ENCODE data around the gene CROCC2. TPM values are rescaled to one million over a fixed set of nuclear protein-coding genes. Genes with fewer than 3 reads are reported as not detected.

CROCC2 gene
- total RNA-seq, 4 donors from 2014 or later = 0.27 to 0.83 TPM; not detected in 2

DNA sequence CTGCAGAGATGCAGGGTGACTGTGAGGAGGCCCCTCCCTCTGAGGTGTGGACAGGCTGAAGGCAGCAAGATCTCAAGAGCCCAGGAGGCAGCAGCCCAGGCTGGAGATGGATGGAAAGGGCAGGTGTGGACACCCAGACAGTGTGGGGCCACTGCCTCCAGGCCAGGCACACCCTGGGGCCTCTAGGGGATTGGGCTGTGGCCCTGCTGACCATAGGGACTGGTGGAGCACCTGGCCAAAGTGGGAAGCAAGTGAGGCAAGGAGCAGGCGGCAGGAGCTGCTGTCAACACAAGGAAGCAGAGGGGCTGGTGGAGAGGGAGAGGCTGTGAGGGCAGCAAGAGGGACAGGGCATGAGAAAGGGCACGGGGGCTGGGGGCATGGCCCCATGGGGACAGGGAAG lies 103.1 kb downstream of the CROCC2 start:
- peak overlapping the region in 3 of 4 donors; percentile 50 to 55 (median 52) for H3K27ac ChIP-seq
- TF ChIP-seq, protein P1, sequence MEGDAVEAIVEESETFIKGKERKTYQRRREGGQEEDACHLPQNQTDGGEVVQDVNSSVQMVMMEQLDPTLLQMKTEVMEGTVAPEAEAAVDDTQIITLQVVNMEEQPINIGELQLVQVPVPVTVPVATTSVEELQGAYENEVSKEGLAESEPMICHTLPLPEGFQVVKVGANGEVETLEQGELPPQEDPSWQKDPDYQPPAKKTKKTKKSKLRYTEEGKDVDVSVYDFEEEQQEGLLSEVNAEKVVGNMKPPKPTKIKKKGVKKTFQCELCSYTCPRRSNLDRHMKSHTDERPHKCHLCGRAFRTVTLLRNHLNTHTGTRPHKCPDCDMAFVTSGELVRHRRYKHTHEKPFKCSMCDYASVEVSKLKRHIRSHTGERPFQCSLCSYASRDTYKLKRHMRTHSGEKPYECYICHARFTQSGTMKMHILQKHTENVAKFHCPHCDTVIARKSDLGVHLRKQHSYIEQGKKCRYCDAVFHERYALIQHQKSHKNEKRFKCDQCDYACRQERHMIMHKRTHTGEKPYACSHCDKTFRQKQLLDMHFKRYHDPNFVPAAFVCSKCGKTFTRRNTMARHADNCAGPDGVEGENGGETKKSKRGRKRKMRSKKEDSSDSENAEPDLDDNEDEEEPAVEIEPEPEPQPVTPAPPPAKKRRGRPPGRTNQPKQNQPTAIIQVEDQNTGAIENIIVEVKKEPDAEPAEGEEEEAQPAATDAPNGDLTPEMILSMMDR (IDR thresholded peaks at IDR 0.05) = no peak
- TF ChIP-seq POLR2A (IDR thresholded peaks at IDR 0.05) = no peak

DNA sequence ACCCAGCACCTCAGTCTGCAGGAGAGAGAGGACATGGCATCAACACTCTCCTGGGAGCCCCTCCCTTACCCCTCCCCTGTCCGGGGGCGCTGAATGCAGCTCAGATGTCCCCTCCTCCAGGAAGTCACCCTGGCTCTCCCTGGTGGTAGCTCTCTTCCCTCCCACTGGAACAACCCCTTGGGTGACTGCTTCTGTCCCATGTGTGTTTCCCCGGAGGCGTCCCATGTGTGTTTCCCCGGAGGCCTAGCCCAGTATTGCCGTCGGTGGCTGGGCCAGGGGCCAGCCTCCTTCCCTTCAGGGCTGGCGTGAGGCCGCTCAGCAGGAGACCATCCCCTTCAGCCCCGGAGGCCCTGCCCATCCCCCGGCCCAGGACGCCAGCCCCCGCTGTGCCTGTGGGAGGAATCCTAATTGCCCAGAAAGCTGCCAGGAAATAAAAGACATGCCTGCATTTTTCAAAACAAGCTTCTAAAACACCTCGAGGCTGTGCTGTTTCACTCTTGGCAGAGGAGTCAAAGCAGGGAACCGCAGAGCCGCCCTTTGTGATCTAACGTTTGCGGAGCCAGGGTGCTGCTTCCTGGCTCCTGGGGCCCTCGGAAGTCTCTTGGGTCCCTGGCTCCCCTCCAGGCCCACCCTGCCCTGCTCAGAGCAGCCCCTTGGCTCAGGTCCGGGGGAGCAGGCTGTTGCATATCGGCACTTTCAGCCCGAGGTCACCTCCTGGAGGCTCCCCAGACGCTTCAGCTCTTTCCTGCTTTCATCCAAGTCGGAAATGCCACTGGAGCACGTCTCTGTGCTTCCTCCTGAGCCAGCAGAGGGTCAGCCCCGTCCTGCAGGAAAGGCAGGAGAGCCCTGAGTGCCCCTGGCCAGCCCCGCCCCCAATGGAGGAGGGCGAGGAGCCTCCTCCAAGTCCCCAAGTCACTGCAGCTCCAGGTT lies 103.7 kb downstream of the CROCC2 start:
- peak in 2 of 3 donors; percentile 17 to 54 for DNase-seq
- H3K36me3 ChIP-seq = no peaks in the 10 kb centered on the region
- peak overlapping the region; percentile 32 to 55 (median 51) for H3K27ac ChIP-seq
- H3K9me3 ChIP-seq = no peaks in the 10 kb centered on the region
- TF ChIP-seq POLR2A (IDR thresholded peaks at IDR 0.05) = no peak
- TF ChIP-seq, protein P1 (IDR thresholded peaks at IDR 0.05) = no peak
- H3K27me3 ChIP-seq = no peaks in the 10 kb centered on the region
- peak overlapping the region in 3 of 4 donors; percentile 18 to 40 (median 30) for H3K4me3 ChIP-seq
- peaks cover 0 to 21% (median 0%) of the 10 kb centered on the region in 4 donors for H3K4me1 ChIP-seq

More for the DNA sequence above, 103.1 kb downstream of the CROCC2 start:
- Histone ChIP-seq H3K36me3 (no peaks in the 10 kb centered on the region), H3K4me1 (peaks cover 0 to 21% (median 0%) of the 10 kb centered on the region in 4 donors), H3K9me3 (peaks cover 0 to under 1% (median 0%) of the 10 kb centered on the region in 4 donors), H3K4me3 (no peak overlapping the region), H3K27me3 (no peaks in the 10 kb centered on the region)
- DNase-seq = peak in 1 of 3 donors; percentile 47

DNA sequence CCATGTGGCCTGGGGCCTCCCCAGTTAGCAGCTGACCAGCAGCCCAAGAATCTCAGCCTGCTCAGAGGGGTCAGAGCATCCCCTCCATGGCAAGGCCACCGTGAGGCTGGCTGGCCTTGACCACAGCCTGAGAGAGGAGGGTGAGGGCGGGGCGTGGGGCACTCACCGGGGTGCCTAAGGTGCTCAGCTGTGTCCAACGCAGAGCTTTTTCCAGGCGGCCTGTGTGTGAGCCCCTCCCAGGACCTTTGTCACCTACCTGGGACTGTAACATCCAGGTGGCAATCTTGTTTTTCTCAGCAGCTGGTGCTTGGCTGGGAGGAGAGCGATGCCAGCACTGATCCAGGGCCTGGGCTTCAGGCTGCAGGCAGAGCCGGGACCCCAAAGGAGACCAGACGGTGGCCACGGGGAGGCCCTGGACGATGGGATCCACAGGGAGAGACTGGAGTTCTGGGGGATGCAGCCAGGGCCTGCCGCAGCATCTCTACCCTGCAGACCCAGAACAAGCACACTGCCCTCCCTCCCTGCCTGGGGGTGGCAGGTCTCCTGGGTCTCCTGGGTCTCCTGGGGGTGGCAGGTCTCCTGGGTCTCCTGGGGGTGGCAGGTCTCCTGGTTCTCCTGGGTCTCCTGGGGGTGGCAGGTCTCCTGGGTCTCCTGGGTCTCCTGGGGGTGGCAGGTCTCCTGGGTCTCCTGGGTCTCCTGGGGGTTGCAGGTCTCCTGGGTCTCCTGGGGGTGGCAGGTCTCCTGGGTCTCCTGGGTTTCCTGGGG lies 104.6 kb downstream of the CROCC2 start:
- Histone ChIP-seq H3K27ac (peak overlapping the region in 3 of 4 donors; percentile 50 to 55 (median 52)), H3K9me3 (no peaks in the 10 kb centered on the region), H3K4me1 (peaks cover 0 to 21% (median 0%) of the 10 kb centered on the region in 4 donors), H3K36me3 (no peaks in the 10 kb centered on the region), H3K4me3 (peak overlapping the region in 2 of 4 donors; percentile 18 to 40), H3K27me3 (no peaks in the 10 kb centered on the region)
- peak in 1 of 3 donors; percentile 44 for DNase-seq
- TF ChIP-seq POLR2A (IDR thresholded peaks at IDR 0.05) = no peak
- TF ChIP-seq, protein P1 (IDR thresholded peaks at IDR 0.05) = no peak

DNA sequence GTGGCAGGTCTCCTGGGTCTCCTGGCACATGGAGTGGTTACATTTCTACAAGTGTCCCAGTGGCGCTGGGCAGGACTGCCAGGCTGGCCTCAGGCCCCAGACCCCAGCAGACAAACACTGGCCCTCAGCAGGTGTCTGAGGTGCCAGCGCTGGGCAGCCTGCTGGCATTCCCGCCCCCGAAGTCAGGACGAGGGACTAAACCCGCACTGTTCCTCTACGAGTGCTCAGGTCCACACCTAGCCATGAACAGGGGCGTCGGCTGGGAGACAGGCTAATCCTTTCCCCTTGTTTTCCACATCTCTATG lies 105.1 kb downstream of the CROCC2 start:
- Histone ChIP-seq H3K4me1 (peaks cover 0 to 21% (median 0%) of the 10 kb centered on the region in 4 donors), H3K9me3 (no peaks in the 10 kb centered on the region), H3K4me3 (no peak overlapping the region), H3K27me3 (no peaks in the 10 kb centered on the region), H3K27ac (no peak overlapping the region), H3K36me3 (no peaks in the 10 kb centered on the region)
- TF ChIP-seq POLR2A (IDR thresholded peaks at IDR 0.05) = no peak
- TF ChIP-seq, protein P1 (IDR thresholded peaks at IDR 0.05) = no peak
- DNase-seq = peak in 1 of 3 donors; percentile 9

DNA sequence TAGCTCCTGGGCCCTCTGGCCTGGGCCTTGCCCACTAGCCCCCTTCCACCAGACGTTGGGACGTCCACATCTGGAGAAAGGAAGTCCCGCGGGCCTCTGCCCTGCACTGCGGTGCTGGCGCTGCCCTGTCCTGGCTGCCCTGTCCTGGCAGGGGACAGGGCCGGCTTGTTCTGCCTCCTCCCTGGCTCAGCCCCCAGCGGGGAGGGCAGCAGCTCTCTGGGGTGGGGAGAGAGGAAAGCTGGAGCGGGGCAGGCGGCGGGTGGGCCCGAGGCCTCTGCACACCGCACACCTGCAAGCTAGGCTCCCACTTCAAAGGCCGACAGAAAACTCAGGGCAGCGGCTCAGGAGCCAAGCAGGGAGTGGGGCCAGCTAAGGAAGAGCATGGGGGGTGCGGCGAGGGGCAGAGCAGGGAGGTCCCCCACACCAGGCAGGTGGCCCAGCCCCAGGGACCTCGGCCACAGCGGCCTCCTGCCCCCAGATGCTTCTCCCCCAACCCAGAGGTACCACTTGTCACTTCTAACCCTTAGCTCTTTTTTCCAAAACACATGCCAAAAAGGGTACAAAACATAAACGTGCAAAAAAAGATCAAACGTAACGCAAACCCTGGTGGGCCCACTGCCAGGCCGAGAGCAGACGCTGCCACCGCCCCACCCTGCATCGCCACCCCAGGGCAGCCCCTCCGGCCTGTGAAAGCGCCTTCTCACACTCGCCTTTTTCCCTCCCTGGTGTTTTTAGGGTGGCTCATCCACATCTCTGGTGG lies 105.8 kb downstream of the CROCC2 start:
- Histone ChIP-seq H3K9me3 (no peaks in the 10 kb centered on the region), H3K4me1 (peaks cover 0 to 21% (median 0%) of the 10 kb centered on the region in 4 donors), H3K27me3 (no peaks in the 10 kb centered on the region), H3K27ac (no peak overlapping the region), H3K4me3 (no peak overlapping the region), H3K36me3 (no peaks in the 10 kb centered on the region)
- peak in 1 of 3 donors; percentile 14 for DNase-seq
- no peak for TF ChIP-seq POLR2A (IDR thresholded peaks at IDR 0.05)
- TF ChIP-seq, protein P1 (IDR thresholded peaks at IDR 0.05) = no peak

All from Peyer's patch (tissue), 4 donors.